Pericardium fibroblast (primary cell): ENCODE measurements around the gene FEM1C. TPM values are rescaled to one million over a fixed set of nuclear protein-coding genes. Genes with fewer than 3 reads are reported as not detected.

Source experiments
- total RNA-seq: library from RNA; depleted of rRNA; stranded (reverse); fragments of >200 nt; gene quantifications from 2 replicates; pipeline ENCODE4 v1.2.3, GENCODE V29; 2015

Gene FEM1C, protein sequence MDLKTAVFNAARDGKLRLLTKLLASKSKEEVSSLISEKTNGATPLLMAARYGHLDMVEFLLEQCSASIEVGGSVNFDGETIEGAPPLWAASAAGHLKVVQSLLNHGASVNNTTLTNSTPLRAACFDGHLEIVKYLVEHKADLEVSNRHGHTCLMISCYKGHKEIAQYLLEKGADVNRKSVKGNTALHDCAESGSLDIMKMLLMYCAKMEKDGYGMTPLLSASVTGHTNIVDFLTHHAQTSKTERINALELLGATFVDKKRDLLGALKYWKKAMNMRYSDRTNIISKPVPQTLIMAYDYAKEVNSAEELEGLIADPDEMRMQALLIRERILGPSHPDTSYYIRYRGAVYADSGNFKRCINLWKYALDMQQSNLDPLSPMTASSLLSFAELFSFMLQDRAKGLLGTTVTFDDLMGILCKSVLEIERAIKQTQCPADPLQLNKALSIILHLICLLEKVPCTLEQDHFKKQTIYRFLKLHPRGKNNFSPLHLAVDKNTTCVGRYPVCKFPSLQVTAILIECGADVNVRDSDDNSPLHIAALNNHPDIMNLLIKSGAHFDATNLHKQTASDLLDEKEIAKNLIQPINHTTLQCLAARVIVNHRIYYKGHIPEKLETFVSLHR
- total RNA-seq = 7.6 and 10.6 TPM in 2 replicates

DNA sequence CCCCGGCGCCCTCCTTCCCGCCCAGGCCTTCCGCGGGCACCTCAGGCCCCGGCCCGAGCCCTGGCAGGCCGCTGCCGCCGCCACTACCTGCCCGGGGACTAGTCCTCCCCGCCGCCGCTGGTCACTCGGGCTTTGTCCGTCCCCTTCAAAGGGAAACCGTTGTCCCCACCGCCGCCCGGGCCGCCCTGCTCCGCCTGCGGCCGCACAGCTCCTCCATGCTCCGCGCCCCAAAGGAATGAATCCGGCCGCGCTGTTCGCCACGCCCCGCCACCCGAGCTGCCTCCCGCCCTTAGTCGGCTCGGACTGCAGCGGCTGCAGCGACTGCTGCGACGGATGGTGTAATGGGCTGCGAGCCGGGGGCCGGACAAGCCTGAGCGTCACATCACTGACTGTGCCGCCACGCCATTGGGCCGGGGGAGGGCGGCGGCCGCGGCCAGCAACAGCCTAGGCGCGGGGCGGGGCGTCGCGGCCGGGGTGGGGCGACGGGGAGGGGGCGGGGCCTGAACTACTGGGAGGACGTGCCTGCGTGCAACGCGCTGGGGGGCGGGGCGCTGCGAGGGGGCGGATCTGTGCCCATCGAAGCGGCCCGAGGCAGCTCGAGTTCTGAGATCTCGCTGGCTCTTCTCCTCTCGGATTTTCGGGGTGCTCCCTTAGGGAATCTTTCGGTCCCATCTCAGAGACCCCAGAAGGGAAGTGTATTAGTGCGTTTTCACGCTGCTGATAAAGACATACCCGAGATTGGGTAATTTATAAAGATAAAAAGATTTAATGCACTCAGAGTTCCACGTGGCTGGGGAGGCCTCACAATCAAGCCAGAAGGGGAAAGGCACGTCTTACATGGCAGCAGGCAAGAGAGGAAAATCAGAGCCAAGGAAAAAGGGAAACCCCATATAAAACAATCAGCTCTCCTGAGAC is at the start of gene FEM1C:
TSS of gene FEM1C (minus strand) at position 340 of the 915 bp plus-strand sequence. CDS start 1,282 bp downstream, outside the sequence.

Other genes with a start within 250 kb of the FEM1C start
- 5.2 and 6.3 TPM in 2 replicates for gene CCDC112, start 248.1 kb downstream of the FEM1C start, total RNA-seq
- gene TICAM2, start 57.7 kb upstream of the FEM1C start, total RNA-seq = 1.1 and 1.6 TPM in 2 replicates
- gene TMED7, start 81.3 kb upstream of the FEM1C start, total RNA-seq = 70.4 and 97.2 TPM in 2 replicates